ENCODE measurements around the gene FUS. TPM values are rescaled to one million over a fixed set of nuclear protein-coding genes. Genes with fewer than 3 reads are reported as not detected.
"Not testable (repeated sequence)": the region's sequence is repeated elsewhere in the genome, so short reads cannot be mapped to it uniquely, and the experiment has no call there.

Gene FUS
- total RNA-seq, 1 donor from 2014 or later = 36.3 TPM

DNA sequence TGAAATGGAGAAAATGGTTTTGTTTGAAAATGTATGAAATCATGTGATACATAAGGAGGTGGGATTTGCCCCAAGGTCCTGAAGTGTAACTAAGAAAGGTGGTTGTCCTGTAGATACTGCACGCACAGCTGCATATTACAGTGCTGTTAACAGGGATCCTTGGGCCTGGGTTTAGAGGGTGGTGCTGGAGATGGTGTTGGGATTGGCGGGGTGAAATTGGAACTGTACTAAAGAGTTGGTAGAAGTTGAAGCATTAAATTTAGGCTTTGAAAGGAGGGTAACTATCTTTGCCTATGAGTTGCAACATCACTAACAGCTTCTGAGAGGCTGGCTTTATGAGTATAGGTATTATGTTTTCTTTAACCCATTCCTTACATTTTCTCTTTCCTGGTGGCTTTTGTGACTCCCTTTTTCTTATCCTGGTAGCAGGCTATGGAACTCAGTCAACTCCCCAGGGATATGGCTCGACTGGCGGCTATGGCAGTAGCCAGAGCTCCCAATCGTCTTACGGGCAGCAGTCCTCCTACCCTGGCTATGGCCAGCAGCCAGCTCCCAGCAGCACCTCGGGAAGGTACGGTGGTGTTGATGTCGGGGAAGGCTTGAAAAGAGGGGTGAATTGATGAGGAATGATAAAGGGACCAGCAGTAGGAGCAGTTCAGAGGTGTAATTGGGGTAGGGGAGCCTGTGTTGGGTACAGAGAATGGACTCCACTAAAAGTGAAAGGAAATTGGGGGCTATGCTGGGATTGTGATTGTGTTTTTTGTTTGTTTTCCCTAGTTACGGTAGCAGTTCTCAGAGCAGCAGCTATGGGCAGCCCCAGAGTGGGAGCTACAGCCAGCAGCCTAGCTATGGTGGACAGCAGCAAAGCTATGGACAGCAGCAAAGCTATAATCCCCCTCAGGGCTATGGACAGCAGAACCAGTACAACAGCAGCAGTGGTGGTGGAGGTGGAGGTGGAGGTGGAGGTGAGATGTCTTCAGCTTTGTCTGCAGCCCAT lies 3.8 kb downstream of the FUS start:
- no peak for DNase-seq (ENCODE audit: low spot score in 2 of 2)
- FAIRE-seq = no peak

DNA sequence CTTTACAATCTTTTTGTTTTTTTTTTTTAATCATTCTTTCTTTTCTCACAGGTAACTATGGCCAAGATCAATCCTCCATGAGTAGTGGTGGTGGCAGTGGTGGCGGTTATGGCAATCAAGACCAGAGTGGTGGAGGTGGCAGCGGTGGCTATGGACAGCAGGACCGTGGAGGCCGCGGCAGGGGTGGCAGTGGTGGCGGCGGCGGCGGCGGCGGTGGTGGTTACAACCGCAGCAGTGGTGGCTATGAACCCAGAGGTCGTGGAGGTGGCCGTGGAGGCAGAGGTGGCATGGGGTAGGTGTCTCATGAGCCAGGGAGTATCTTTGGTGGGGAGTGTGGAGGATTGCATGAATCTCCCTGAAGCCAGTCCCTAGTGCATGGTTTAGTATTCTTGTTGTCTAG lies 4.9 kb downstream of the FUS start:
- FAIRE-seq = no peak
- DNase-seq (ENCODE audit: low spot score in 2 of 2) = no peak

DNA sequence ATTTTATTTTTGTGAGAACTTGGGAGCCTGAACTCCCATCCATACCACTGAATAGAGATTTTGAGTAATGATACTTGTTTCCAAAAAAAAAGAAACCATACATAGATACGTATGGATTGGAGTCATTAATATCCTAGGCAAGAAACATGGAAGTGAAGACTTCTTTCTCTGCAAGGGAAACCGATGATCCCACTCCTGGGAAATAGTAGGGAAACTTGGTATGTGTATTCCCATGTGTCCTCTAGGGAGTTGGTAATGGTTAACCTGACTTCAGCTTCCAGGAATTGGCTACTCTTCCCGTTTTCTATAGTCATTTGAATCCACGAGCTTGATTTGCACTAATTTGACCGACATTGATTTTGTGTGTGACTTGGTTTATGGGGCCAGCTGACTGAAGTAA lies 5.4 kb downstream of the FUS start:
- no peak for FAIRE-seq

DNA sequence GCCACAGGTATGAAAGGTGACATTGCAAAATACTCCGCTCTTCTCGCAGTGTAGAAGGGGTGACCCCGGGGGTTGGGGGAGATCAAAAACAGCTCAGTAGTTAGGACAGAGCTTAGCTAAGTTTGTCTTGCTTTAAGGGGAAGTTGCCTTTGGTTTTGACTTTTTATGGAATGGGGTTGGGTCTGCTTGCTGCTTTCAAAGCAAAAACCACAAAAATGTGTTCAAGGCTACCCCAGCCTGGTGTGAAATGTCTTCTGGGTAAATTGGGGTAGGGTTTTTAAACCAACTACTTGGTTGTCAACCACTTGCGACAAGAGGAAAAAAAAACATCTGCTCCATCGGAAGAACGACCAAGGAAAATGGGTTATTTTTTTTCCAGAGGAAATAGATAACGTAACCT lies 6.2 kb downstream of the FUS start:
- no peak for FAIRE-seq
- DNase-seq (ENCODE audit: low spot score in 2 of 2) = no peak

More for the DNA sequence above, 5.4 kb downstream of the FUS start:
- no peak for DNase-seq (ENCODE audit: low spot score in 2 of 2)

DNA sequence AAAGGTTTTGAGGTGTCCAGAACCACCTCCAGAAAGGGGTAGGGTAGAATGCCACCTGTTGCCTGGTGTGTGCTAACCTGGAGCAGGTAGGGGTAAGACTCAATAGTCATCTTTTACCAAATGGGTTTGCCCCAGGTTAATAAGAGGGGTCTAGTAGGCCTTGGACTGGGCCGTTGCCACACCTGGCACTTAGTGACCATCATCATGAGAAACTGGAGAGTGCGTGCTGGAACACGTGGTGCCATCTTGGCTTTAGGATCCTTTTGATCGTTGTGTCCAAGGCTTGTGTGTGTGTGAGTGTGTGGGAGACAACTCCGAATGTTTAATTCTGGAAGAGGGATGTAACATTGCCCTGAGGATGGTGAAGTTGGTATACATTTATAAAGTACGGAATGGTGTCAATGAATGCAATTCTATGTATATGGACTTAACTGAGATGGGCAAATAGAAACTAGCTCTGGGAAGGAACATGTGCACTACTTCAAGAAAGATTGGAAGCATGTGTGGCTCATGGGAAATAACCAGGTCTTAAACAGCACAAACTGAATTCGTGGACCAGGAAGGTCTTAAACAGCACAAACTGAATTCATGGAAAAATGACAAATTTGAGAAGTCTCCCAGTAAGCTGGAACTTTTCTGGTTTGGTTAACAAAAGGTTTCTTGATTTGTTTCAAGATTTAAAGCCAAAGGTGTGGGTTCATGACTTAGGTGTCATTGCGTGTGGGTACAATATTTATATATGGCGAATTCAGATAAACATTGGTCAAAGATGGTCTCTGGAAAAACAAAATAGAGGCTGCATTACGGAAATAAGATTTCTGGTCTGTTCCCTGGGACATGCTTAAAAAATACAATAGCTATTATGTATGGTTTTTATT lies 7.2 kb downstream of the FUS start:
- FAIRE-seq = no peak
- no peak for DNase-seq (ENCODE audit: low spot score in 2 of 2)

DNA sequence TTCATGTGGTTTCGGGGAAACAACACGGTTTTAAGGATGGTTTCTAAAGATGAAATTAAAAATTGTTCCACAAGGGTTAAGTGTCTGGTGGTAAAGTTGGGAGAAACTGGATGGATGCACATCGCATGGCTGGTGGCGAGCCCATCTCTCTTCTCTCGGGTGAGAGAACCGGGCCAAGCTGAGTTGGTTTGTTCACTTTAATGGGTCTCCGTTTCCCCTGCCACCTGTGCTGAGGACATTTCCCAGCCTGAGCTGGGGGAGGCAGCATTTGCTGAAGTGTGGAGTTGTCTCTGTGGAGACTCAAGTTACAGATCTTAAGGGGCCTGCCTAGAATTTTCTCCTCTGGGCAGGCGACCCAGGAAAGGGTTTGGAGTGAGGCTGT lies 7.9 kb downstream of the FUS start:
- FAIRE-seq = no peak

DNA sequence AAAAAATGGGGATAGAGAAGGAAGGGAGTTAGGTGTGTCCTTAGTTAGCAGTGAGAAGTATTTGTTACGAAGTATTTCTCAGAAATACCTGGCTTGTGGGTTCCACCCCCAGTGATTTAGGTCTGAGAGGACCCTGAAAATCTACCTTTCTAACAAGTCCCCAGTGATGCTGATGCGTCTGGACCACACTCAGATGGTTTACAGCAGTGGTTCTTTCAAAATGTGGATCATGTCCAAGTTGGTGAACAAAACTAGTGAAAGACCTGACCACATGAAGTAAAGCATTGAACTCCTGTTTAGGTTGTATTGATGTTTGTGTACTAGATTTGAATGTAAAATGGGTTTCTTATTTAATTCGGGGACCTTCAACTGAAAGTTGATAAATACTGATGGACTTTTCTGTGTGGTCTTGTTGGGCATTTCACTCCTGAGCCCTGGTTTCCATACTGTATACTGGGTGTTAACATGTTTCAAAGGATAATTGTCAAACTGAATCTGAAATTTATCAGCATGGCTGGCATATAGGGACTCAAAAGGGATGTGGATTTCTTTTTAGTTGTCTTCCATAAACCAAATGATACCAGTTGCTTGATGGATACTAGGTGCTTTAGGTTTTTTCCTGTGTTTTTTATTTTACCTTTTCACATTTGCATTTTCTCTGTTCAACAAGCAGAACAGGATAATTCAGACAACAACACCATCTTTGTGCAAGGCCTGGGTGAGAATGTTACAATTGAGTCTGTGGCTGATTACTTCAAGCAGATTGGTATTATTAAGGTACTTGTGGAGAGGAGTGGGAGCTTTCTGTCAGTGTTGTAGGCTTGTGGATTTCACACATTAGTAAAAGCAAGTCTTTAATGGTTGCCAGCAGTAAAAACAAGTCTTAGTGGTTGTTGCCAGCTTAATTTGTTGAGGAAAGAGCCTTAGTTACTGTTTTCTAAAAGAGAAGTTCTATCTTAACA lies 8.8 kb downstream of the FUS start:
- DNase-seq (ENCODE audit: low spot score in 2 of 2) (no peak), FAIRE-seq (no peak)

More for the DNA sequence above, 7.9 kb downstream of the FUS start:
- no peak for DNase-seq (ENCODE audit: low spot score in 2 of 2)

DNA sequence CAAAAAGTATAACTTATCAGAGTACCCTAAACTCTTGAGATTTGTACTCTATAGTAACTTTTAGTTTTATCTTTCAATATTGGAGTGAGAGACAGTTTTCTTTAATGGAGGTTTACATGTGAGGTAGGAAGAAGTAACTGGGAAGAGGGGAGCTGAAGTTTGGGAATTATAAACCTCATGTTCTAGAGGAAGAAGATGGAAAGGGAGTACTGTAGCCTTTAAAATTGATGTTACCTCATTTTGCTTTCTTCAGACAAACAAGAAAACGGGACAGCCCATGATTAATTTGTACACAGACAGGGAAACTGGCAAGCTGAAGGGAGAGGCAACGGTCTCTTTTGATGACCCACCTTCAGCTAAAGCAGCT lies 9.5 kb downstream of the FUS start:
- DNase-seq (ENCODE audit: low spot score in 2 of 2) = no peak
- no peak for FAIRE-seq

DNA sequence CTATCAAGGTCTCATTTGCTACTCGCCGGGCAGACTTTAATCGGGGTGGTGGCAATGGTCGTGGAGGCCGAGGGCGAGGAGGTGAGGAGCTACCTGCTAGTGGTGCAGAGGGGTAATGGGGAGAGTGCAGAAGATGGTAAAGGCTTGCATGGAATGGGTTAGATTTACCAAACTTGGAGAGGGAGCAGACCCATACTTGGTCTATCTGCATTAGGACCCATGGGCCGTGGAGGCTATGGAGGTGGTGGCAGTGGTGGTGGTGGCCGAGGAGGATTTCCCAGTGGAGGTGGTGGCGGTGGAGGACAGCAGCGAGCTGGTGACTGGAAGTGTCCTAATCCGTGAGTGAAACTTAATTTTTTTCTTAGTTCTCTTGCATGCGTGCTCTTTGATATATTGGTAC lies 10.1 kb downstream of the FUS start:
- FAIRE-seq (no peak), DNase-seq (ENCODE audit: low spot score in 2 of 2) (no peak)

DNA sequence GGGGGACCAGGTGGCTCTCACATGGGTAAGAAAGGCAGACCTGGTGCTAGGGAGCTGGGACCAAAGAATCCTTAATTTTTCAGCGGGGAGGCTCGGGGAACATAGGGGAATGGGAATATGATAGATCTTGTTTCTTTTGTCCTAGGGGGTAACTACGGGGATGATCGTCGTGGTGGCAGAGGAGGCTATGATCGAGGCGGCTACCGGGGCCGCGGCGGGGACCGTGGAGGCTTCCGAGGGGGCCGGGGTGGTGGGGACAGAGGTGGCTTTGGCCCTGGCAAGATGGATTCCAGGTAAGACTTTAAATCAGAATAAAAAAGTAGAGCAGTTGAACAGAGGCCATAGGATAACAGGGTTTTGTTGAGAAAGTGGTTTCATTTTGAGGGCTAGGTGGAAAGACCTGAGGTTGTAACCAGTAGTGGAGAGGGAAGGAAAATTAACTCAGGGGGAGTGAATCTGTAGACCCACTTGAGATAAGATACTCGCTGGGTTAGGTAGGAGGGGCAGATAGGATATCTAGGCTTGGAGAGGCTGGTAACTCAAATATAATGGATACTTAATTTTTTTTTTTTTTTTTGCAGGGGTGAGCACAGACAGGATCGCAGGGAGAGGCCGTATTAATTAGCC lies 11.0 kb downstream of the FUS start:
- no peak for FAIRE-seq
- no peak for DNase-seq (ENCODE audit: low spot score in 2 of 2)

DNA sequence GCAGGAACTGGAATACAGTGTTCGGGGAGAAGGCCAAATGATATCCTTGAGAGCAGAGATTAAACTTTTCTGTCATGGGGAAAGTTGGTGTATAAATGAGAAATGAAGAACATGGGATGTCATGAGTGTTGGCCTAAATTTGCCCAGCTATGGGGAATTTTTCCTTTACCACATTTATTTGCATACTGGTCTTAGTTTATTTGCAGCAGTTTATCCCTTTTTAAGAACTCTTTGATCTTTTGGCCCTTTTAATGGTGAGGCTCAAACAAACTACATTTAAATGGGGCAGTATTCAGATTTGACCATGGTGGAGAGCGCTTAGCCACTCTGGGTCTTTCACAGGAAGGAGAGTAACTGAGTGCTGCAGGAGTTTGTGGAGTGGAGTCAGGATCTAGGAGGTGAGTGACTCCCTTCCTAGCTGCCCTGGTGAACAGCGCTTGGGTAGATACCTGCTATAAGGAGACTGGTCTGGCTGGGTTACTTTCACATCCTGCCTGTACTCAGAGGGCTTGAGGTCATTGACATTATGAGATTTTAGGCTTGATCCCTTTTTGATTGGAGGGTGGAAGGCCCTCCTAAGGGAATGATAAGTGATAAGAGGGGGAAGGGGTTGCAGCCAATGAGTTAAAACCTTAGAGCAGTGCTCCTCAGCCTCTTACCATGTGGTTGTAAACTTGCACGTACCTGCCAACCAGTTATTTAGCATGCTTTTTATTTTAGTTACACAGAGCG lies 11.9 kb downstream of the FUS start:
- FAIRE-seq = no peak
- DNase-seq (ENCODE audit: low spot score in 2 of 2) = no peak

DNA sequence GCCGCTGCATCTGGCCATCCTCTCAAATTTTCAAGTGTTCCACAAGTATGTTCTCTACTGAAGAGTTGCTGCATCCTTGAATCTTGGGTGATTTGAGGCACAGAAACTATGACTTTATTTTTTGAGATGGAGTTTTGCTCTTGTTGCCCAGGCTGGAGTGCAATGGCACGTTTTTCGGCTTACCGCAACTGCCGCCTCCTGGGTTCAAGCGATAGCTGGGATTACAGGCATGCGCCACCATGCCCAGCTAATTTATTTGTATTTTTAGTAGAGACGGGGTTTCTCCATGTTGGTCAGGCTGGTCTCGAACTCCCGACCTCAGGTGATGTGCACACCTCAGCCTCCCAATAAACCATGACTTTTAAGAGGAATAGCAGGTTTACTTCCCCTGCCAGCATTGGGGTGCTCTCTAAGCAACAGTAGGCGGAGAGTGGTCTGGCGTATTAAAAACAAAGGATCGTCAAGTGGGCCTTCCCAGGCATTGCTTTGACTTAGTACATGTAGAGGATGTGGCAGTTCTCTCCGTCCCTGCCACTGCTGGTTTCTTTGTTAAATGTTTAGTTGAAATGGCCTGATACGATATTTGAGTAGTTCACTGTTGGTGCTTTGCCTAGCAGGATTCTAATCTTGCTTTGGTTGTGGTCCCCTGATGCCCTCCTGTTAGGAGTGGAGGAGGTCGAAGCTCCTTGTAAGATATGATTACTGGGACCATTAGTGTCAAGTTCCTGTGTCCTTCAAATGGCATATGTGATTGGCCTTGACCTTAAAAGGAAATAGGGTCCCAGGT lies 13.1 kb downstream of the FUS start:
- FAIRE-seq (no peak), DNase-seq (ENCODE audit: low spot score in 2 of 2) (no peak)

DNA sequence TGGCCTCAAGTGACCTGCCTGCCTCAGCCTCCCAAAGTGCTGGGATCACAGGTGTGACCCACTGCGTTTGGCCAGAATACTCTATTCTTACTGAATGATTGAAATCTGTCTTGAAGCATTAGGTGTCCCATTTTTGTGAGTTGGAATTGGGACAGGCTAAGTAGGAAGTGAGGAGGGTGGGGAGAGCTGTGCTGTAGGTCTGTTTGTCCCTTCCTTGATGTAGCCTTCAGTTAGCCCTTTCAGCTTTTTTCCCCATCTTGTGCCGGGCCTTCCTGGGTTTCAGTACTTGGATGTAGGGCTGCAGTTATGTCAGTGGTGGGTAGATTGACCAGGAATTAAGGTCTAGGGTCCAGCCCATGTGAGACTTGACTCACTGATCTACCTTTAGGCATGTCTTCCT lies 13.9 kb downstream of the FUS start:
- no peak for FAIRE-seq
- no peak for DNase-seq (ENCODE audit: low spot score in 2 of 2)

DNA sequence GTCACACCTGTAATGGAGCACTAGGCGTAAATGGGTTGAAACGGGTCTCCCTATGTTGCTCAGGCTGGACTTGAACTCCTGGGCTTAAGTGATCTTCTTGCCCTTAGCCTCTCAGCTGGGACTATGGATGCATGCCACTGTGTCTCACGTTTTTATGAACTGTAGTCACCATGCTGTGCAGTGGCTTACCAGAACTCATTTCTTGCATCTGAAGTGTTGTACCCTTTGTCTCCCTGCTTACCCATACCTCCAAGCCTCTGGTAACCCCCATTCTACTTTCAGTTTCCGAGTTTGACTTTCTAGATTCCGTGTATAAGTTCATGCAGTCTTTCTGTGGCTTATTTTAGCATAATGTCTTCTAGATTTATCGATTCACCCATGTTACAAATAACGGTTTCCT lies 15.0 kb downstream of the FUS start:
- DNase-seq (ENCODE audit: low spot score in 2 of 2) (no peak), FAIRE-seq (no peak)

DNA sequence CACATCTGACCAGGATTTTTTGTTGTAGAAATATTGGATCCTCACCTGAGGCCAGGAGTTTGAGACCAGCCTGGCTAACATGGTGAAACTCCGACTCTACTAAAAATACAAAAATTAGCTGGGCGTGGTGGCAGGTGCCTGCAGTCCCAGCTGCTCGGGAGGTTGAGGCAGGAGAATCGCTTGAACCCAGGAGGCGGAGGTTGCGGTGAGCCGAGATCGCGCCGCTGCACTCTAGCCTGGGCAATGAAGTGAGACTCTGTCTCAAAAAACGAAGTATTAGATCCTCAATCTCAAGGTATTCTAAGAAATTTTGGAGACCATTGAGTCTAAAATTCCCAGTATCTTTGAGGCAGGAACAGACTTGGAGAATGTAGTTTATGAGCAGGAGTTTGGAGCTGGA lies 15.9 kb downstream of the FUS start:
- not testable (repeated sequence) for DNase-seq (ENCODE audit: low spot score in 2 of 2); FAIRE-seq

DNA sequence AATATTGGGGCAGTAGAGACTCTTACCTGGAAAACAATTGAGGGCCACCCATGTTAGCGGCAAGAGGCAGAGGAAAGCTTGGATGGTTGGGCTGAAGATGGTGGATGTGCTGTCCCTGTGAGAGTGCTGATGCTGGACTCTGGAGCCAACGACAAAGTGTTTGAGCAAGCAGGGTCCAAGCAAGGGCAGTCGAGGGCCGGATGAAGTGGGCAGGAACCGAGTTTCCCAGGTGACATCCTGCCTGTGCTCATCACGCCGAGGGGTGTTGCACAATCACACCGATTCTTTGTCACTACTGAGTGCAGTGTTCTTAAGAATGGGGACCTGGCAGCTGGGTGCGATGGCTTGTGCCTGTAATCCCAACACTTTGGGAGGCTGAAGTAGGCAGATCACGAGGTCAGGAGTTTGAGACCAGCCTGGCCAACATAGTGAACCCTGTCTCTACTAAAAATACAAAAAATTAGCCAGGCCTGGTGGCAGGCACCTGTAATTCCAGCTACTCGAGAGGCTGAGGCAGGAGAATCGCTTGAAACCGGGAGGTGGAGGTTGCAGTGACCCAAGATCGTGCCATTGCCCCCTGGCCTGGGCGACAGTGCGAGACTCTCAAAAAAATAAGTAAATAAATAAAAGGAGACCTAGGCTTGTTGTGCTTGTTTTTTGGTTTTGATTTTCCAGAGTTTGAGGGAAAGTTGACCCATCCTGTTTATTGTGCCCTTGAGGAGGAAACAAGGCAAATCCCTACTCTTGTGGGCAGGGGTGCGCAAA lies 16.6 kb downstream of the FUS start:
- DNase-seq (ENCODE audit: low spot score in 2 of 2) (no peak), FAIRE-seq (no peak)

DNA sequence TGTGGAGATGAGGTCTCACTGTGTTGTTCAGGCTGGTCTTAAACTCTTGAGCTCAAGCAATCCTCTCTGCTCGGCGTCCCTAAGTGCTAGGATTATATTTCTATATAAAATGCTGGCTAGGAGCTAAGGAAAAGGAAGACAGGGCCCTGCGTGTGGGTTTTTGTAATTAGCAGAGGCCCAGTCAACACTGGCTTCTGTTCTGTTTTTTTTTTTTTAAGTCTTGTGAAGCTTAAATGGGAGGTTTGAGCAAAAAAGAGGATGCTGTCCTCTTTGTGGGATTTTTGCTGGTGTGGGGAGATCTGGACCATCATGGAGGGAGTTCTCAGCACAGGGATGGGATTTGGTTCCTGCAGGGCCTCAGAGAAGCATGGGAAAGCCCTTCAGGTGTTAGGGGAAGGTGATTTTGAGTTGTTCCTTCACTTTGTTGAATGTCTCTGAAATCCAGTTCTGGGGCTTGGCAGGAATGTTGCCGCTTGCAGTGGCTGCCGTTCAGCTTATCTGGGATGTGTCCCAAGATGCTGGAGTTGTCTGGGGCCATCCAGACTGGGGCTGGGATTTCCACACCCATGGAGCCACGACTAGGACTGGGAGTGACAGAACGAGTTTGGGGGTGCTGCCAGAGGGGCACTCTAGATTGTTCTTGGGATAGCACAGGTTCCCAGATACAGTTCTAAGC lies 18.4 kb downstream of the FUS start:
- no peak for DNase-seq (ENCODE audit: low spot score in 2 of 2)
- no peak for FAIRE-seq

Data from frontal cortex (tissue), 4 donors.